ENCODE measurements around the gene AQP9.
A peak's percentile ranks its signal among the peaks of the same experiment; 100 is the strongest.

AQP9 gene

DNA sequence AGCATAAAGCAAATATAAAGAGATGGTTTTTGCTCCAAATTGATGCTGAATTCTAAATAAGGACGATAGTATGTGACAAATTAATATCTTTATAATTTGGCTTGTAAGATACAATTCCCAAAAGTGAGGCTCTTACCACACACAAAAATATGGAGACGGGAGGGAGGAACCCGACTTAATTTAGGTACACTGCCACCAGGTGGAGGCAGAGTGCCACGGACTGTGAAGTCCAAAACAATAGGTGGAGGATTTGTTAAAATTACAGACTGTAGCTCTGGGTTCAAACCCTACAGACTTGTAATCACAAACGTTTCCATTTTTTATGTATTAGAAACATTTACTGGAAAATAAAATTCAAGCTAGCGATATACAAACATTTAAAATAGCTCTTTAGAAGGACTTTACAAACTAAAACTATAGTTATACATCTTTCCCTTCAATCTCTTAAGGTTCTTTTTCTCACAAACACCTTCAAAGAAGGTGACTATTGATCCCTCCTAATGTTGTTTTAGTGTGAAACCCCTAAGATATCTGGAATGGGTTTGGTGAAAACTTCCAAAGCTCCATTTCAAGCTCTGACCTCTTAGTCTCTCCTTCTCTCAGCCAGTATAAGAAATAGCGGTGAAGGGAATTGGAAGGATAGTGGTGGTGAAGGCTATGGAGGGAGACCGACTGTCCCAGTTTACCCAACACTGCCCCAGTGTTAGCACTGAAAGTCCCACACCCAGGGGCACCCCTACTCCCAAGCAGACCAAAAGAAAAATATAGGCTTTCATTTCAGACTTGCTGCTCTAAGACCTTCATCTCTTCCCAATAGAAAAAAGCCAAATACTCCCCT, 89.7 kb downstream of the AQP9 start:
- DNase-seq (ENCODE audit: low read depth in 2 of 2) = peak in 1 of 2 donors; percentile 13

DNA sequence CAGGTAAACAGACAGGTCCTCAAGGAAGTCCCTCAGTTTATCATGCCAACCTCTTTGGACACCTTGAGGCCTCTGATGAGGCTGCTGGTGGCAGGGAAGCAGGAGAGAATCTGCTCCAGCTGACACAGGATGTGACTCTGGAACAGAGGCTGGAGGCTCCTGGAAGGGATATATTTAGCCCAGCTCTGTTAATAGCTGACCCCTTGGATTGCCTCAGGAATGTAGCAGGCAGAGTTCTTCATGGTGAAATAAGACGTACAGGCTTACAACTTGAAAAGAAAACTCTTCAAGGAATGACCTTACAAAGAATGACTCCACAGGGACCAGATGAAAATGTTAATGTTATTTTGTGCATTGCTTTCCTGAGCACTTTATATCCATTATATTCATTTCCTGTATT, 90.5 kb downstream of the AQP9 start:
- no peak for DNase-seq (ENCODE audit: low read depth in 2 of 2)

DNA sequence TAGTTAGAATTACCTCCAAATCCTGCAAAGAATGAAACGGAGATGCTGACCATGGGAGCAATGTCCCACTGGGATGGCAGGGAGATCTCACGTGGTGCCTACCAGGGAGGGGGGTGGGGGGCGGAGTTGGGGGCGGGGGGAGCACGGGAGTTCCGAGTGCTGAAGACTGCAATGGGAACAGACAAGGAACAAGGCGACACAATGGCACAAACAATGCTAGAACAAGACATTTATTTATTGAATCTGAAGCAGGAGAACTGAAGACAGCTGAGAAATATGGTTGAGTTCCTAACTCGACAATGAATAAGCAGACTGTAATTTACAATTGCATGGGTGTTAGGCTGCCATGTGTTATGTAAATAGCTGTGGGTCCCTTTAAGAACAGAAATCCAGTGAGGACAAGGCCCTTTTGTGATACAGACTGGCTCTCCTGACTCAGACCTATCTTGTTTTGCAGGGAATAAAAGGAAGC, 91.2 kb downstream of the AQP9 start:
- no peak for DNase-seq (ENCODE audit: low read depth in 2 of 2)

DNA sequence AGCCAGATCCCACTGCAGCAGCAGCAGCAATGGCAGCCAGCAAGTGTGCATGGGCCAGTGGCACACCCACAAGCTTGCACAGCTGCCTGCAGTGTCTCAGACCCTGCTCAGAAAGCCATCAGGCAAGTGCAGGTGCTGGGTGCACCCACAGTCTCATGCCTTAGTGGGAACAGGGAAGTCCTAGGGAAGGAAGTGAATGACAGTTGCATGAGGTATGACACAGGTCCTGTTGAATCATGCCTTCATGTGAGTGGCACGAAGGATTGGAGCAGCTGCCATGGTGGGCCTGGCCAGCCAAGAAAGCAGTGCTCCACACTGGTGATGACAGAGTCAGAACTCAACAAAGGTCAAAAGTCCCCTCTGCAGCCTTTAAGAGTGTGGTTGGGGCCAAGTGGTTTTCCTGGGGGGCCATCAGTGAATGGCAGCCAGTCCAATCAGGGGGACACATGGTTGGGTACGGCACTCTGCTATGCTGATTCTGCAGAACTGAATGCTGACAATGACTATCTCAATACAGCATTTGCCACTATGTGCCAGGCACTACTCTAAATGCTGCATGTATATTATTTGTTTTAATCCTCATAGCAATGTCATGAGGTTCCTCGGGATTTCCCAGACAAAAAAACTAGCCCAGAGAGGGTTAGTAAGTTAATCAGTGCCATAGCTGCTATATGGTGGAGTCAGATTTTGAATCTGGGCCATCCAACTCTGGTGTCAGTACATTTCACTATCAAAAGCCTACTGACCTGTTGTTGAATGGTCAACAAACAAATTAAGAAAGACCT, 94.3 kb downstream of the AQP9 start:
- no peak for DNase-seq (ENCODE audit: low read depth in 2 of 2)

DNA sequence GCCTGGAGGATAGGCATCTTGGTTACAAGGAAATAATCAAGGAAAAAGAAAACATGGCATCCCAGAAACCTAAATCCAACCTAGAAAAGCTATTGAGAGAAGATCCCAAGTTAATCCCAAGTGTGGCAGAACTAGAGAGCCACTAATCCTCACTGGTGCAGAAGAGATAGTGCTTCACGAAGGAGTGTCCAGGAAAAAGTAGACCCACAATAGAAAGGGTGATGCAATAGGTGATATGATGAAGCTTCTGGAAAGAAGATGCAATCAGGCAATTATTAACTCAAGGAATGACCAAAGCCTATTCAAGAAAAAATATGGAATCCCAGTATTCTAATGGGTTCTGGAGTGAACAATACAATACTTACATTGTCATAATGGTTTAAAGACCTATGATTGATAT, 95.2 kb downstream of the AQP9 start:
- no peak for DNase-seq (ENCODE audit: low read depth in 2 of 2)
